ENCODE results near the gene FARS2. TPM values are rescaled to one million over a fixed set of nuclear protein-coding genes. Genes with fewer than 3 reads are reported as not detected.

The FARS2 gene
- polyA plus RNA-seq, 2 of the 4 experiments (the other 2 are of a cell fraction): 12.9 to 17.5 TPM

GRCh38 chr6:5783584-5784089, 522.3 kb downstream of the FARS2 start (continued):
- TF ChIP-seq BCL3 (IDR thresholded peaks at IDR 0.05) (no peak), HDAC2 (IDR thresholded peaks at IDR 0.05) (no peak), GATA3 (IDR thresholded peaks at IDR 0.05; ENCODE audit: borderline replicate concordance) (no peak)

DNA sequence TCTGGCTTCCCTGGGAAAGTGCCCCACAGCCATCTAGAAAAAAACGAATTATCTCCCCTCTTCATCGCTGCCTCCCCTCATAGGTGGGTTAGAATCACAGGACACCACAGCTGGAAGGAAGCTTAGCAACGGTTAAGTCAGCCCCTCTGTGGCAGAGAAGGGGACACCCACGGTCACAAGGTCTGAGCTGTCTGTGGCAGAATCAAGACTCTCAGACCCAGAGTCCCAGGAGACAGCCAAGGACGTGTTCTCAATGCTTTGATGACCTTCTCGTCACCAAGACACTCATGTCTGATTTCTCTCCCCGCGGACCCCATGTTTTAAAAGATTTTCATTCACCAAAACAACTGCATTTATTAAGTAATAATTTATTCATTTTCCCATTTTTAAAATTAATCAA, 523.9 kb downstream of the FARS2 start:
- TF ChIP-seq FOSL2 (IDR thresholded peaks at IDR 0.05) (no peak), FOSL2 (CRISPR knock-in tag; IDR thresholded peaks at IDR 0.05) (no peak), SMC3 (IDR thresholded peaks at IDR 0.05) (no peak), HOXB13 (CRISPR knock-in tag; IDR thresholded peaks at IDR 0.05; ENCODE audit: low read depth) (no peak), CBX2 (IDR thresholded peaks at IDR 0.05; ENCODE audit: borderline replicate concordance, low read depth) (no peak), ZFP36 (IDR thresholded peaks at IDR 0.05; ENCODE audit: borderline replicate concordance, partially characterized antibody) (no peak), POLR2AphosphoS2 (conservative IDR thresholded peaks at IDR 0.05; ENCODE audit: low read length) (no peak), CEBPB (IDR thresholded peaks at IDR 0.05) (no peak), JUNB (IDR thresholded peaks at IDR 0.05) (no peak), ZSCAN20 (CRISPR knock-in tag; IDR thresholded peaks at IDR 0.05) (no peak), ESRRA (IDR thresholded peaks at IDR 0.05; ENCODE audit: borderline replicate concordance, low read length) (no peak), MAZ (IDR thresholded peaks at IDR 0.05; ENCODE audit: borderline replicate concordance, low read depth, low read length) (no peak), USF2 (IDR thresholded peaks at IDR 0.05) (no peak), NPAS2 (CRISPR knock-in tag; IDR thresholded peaks at IDR 0.05; ENCODE audit: borderline replicate concordance) (no peak), EHF (CRISPR knock-in tag; IDR thresholded peaks at IDR 0.05) (no peak), RAD21 (conservative IDR thresholded peaks at IDR 0.05 in 1 of 2, IDR thresholded peaks at IDR 0.05 in 1 of 2) (no peak), RFX5 (IDR thresholded peaks at IDR 0.05) (no peak), FOSB (CRISPR knock-in tag; IDR thresholded peaks at IDR 0.05) (no peak), ZC3H11A (IDR thresholded peaks at IDR 0.05) (no peak), FOXS1 (CRISPR knock-in tag; IDR thresholded peaks at IDR 0.05) (no peak)
- TF ChIP-seq, protein P1, sequence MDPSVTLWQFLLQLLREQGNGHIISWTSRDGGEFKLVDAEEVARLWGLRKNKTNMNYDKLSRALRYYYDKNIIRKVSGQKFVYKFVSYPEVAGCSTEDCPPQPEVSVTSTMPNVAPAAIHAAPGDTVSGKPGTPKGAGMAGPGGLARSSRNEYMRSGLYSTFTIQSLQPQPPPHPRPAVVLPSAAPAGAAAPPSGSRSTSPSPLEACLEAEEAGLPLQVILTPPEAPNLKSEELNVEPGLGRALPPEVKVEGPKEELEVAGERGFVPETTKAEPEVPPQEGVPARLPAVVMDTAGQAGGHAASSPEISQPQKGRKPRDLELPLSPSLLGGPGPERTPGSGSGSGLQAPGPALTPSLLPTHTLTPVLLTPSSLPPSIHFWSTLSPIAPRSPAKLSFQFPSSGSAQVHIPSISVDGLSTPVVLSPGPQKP (IDR thresholded peaks at IDR 0.05; ENCODE audit: low read depth, low read length): no peak
- Histone ChIP-seq H3K4me1 (no peaks in the 10 kb centered on the region), H3K4me3 (no peak overlapping the region), H3K9me3 (no peaks in the 10 kb centered on the region), H3K4me2 (no peak overlapping the region), H3K27ac (no peak overlapping the region)
- POLR2A ChIA-PET: no interaction called here
- FAIRE-seq (no peak), DNase-seq (ENCODE audit: low read depth in 1 of 2, low spot score in 1 of 2) (no peak), ATAC-seq (no peak)
- 56% methylated on average over 8 of the region's 8 CpGs for WGBS (ENCODE audit: missing lambda C conversion rate)
- CTCF ChIA-PET: no interaction called here

DNA sequence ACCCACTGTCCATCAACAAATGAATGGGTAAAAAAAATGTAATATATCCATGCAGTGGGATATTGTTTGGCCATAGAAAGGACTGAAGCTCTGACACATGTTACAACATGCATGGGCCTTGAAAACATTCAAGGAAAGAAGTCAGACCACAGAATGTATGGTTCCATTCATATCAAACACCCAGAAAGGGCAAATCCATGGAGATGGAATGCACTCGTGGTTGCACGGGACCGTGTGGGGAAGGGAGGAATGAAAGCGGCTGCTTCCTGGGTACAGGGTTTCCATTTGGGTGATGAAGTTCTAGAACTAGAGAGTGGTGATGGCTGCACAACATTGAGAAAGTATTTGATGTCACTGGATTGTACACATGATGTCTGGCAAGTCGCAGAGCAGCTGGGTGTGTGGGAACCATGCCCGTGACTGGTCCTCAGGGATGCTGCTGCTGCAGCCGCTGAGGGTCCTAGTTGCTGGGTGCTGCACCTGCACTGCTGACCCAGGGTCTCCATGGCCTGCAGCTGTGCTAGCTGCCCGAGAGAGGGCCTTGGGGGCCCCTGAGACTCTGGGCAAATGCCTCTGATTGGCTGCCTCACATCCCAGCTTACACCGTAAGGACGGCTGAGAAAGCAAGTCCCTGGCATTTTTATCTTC, 525.1 kb downstream of the FARS2 start:
- ChIA-PET POLR2A (no interaction called here), CTCF (no interaction called here)
- FAIRE-seq (no peak), DNase-seq (ENCODE audit: low read depth in 1 of 2, low spot score in 1 of 2) (no peak), ATAC-seq (no peak)
- no peak overlapping the region for H3K27ac ChIP-seq
- H3K4me3 ChIP-seq: no peak overlapping the region
- H3K4me2 ChIP-seq: no peak overlapping the region
- 69% methylated on average over 10 of the region's 10 CpGs for WGBS (ENCODE audit: missing lambda C conversion rate)
- H3K9me3 ChIP-seq: no peaks in the 10 kb centered on the region
- H3K4me1 ChIP-seq: no peaks in the 10 kb centered on the region
- TF ChIP-seq KDM1A (IDR thresholded peaks at IDR 0.05; ENCODE audit: low read depth) (no peak), CHD4 (IDR thresholded peaks at IDR 0.05; ENCODE audit: borderline replicate concordance) (no peak), HOXB5 (CRISPR knock-in tag; IDR thresholded peaks at IDR 0.05) (no peak), PHF8 (IDR thresholded peaks at IDR 0.05; ENCODE audit: borderline replicate concordance, low read depth) (no peak), HDAC2 (IDR thresholded peaks at IDR 0.05) (no peak), JUNB (IDR thresholded peaks at IDR 0.05) (no peak), CEBPB (IDR thresholded peaks at IDR 0.05) (no peak), POLR2AphosphoS2 (conservative IDR thresholded peaks at IDR 0.05; ENCODE audit: low read length) (no peak), FOSL2 (IDR thresholded peaks at IDR 0.05) (no peak), FOSL2 (CRISPR knock-in tag; IDR thresholded peaks at IDR 0.05) (no peak)
- TF ChIP-seq, protein P2, sequence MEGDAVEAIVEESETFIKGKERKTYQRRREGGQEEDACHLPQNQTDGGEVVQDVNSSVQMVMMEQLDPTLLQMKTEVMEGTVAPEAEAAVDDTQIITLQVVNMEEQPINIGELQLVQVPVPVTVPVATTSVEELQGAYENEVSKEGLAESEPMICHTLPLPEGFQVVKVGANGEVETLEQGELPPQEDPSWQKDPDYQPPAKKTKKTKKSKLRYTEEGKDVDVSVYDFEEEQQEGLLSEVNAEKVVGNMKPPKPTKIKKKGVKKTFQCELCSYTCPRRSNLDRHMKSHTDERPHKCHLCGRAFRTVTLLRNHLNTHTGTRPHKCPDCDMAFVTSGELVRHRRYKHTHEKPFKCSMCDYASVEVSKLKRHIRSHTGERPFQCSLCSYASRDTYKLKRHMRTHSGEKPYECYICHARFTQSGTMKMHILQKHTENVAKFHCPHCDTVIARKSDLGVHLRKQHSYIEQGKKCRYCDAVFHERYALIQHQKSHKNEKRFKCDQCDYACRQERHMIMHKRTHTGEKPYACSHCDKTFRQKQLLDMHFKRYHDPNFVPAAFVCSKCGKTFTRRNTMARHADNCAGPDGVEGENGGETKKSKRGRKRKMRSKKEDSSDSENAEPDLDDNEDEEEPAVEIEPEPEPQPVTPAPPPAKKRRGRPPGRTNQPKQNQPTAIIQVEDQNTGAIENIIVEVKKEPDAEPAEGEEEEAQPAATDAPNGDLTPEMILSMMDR (IDR thresholded peaks at IDR 0.05): no peak
- TF ChIP-seq, protein P1 (IDR thresholded peaks at IDR 0.05; ENCODE audit: low read depth, low read length): no peak

All from A549 (cell line).